ENCODE results near the gene EIF4G3. TPM values are rescaled to one million over a fixed set of nuclear protein-coding genes. Genes with fewer than 3 reads are reported as not detected.

EIF4G3 gene
- total and polyA plus RNA-seq, 2 of the 8 experiments (the other 6 are each of a cell fraction or from before 2014, with no cell fraction given): 47.5 to 66.6 TPM

GRCh38 chr1:20962576-20963258 is 214.0 kb downstream of the EIF4G3 start (continued):
- no peak for TF ChIP-seq EP300 (IDR thresholded peaks at IDR 0.05; ENCODE audit: borderline replicate concordance in 1 of 2, low read depth in 2 of 2, low read length in 2 of 2)
- no peak for TF ChIP-seq SIRT6 (IDR thresholded peaks at IDR 0.05; ENCODE audit: low read length)
- no peak for TF ChIP-seq CHD1 (IDR thresholded peaks at IDR 0.05; ENCODE audit: low read depth, low read length)
- no peak for TF ChIP-seq GTF2F1 (IDR thresholded peaks at IDR 0.05; ENCODE audit: borderline replicate concordance, low read depth, low read length)
- no peak for TF ChIP-seq MAFK (IDR thresholded peaks at IDR 0.05; ENCODE audit: low read depth, low read length)
- TF ChIP-seq HDAC2 (IDR thresholded peaks at IDR 0.05; ENCODE audit: borderline replicate concordance in 1 of 2, low read depth in 2 of 2, low read length in 2 of 2): no peak
- no peak for TF ChIP-seq RBBP5 (IDR thresholded peaks at IDR 0.05; ENCODE audit: borderline replicate concordance, low read depth, low read length)
- TF ChIP-seq GABPA (IDR thresholded peaks at IDR 0.05; ENCODE audit: borderline replicate concordance, insufficient read depth, low read length): no peak
